Fibroblast of lung (primary cell): Measurements from ENCODE around the gene NEFH.

Experiments
- CTCF ChIP-seq, 2 donors: IDR thresholded peaks in 1 of 2; conservative IDR thresholded peaks in 1 of 2; 1 replicate in 1 of 2; 2 replicates in 1 of 2; pipeline ENCODE4 v1.5.1; 2011 to 2012; ENCODE audit warnings: low read length in 2 of 2, control low read depth in 1 of 2, inconsistent platforms in 1 of 2, low read depth in 1 of 2, mild to moderate bottlenecking in 1 of 2
- EZH2 ChIP-seq: IDR thresholded peaks from 2 replicates; pipeline ENCODE4 v1.5.1; 2012; ENCODE audit warnings: low read length, control low read depth, mild to moderate bottlenecking; ENCODE audit errors: missing control alignments

- TF ChIP-seq CTCF (conservative IDR thresholded peaks at IDR 0.05 in 1 of 2, IDR thresholded peaks at IDR 0.05 in 1 of 2; ENCODE audit: low read depth in 1 of 2, low read length in 2 of 2) (no peak), EZH2 (no peak)
These were observed 34.5 kb upstream of the NEFH start for GRCh38 chr22:29445508-29445907.
